Hepatocyte (in vitro differentiated cells): ENCODE results near the gene VTA1. TPM values are rescaled to one million over a fixed set of nuclear protein-coding genes. Genes with fewer than 3 reads are reported as not detected.

Experiments
- DNase-seq: peaks from one replicate; pipeline ENCODE4 v3.0.0-alpha.2; 2016; ENCODE audit warnings: low spot score
- H2AFZ ChIP-seq: fragments of 200-600 bp; sonication (generic); 2 replicates; pipeline ENCODE4 v1.6.0; 2016; ENCODE audit warnings: antibody characterized with exemption, mild to moderate bottlenecking
- H3K27ac ChIP-seq: fragments of 200-600 bp; sonication (generic); 2 replicates; pipeline ENCODE4 v1.5.1; 2016; ENCODE audit warnings: mild to moderate bottlenecking
- H3K27me3 ChIP-seq: fragments of 200-600 bp; sonication (generic); 2 replicates; pipeline ENCODE4 v1.6.1; 2016
- H3K36me3 ChIP-seq: fragments of 200-600 bp; sonication (generic); replicated peaks from 2 replicates; pipeline ENCODE4 v1.5.1; 2016; ENCODE audit warnings: low read depth; ENCODE audit not compliant: insufficient read depth
- H3K4me1 ChIP-seq: fragments of 200-600 bp; sonication (generic); 2 replicates; pipeline ENCODE4 v1.5.1; 2016; ENCODE audit warnings: mild to moderate bottlenecking, moderate library complexity; ENCODE audit not compliant: insufficient read depth
- H3K4me2 ChIP-seq: fragments of 200-600 bp; sonication (generic); 2 replicates; pipeline ENCODE4 v1.6.0; 2016
- H3K4me3 ChIP-seq: fragments of 200-600 bp; sonication (generic); 2 replicates; pipeline ENCODE4 v1.5.1; 2016; ENCODE audit warnings: mild to moderate bottlenecking
- H3K79me2 ChIP-seq: fragments of 200-600 bp; sonication (generic); 2 replicates; pipeline ENCODE4 v1.6.0; 2017; ENCODE audit warnings: mild to moderate bottlenecking
- H3K9me2 ChIP-seq: fragments of 200-600 bp; sonication (generic); replicated peaks from 2 replicates; pipeline ENCODE4 v1.6.0; 2017; ENCODE audit warnings: mild to moderate bottlenecking; ENCODE audit not compliant: insufficient read depth
- H3K9me3 ChIP-seq: fragments of 200-600 bp; sonication (generic); 2 replicates; pipeline ENCODE4 v1.5.1; 2016; ENCODE audit warnings: low read depth, mild to moderate bottlenecking
- H4K20me1 ChIP-seq: fragments of 200-600 bp; sonication (generic); 2 replicates; pipeline ENCODE4 v1.6.0; 2016; ENCODE audit warnings: mild to moderate bottlenecking; ENCODE audit not compliant: insufficient read depth, poor library complexity, severe bottlenecking
- CTCF ChIP-seq: fragments of 200-600 bp; sonication (generic); IDR thresholded peaks from 2 replicates; pipeline ENCODE4 v1.5.1; 2016; ENCODE audit warnings: antibody characterized with exemption, mild to moderate bottlenecking; ENCODE audit not compliant: poor library complexity
- EZH2 ChIP-seq: fragments of 200-600 bp; sonication (generic); IDR thresholded peaks from 2 replicates; pipeline ENCODE4 v1.6.1; 2016; ENCODE audit warnings: antibody characterized with exemption, mild to moderate bottlenecking, borderline replicate concordance
- EZH2phosphoT487 ChIP-seq: fragments of 200-600 bp; sonication (generic); IDR thresholded peaks from one replicate; pipeline ENCODE4 v1.6.1; 2018; ENCODE audit warnings: antibody characterized with exemption, mild to moderate bottlenecking, low read depth, moderate library complexity; ENCODE audit not compliant: unreplicated experiment, severe bottlenecking
- WGBS: methylation state at CpG from one replicate; pipeline ENCODE4 v1.1.6; 2016; ENCODE audit warnings: low lambda C conversion rate; ENCODE audit errors: missing lambda C conversion rate; 5-methylcytosine and 5-hydroxymethylcytosine counted together
- polyA plus RNA-seq: library from polyadenylated mRNA; unstranded; fragments of >200 nt; fragmentation: Nextera tagmentation; extraction: Ambion mirVana; gene quantifications from 2 replicates; pipeline ENCODE4 v1.2.1, GENCODE V29; 2016
- total RNA-seq: library from RNA; depleted of rRNA; stranded (reverse); fragments of >200 nt; gene quantifications from 2 replicates; pipeline ENCODE4 v1.2.3, GENCODE V29; 2014

Gene VTA1
- total and polyA plus RNA-seq, 2 experiments from 2014 or later = 77.6 to 99.2 TPM

- TF ChIP-seq EZH2 = no peak
- TF ChIP-seq EZH2phosphoT487 = no peak
- no peak for TF ChIP-seq CTCF
- Histone ChIP-seq H3K4me1 (no peaks in the 10 kb centered on the region), H3K9me3 (no peaks in the 10 kb centered on the region), H3K27me3 (no peaks in the 10 kb centered on the region), H3K4me2 (no peak overlapping the region), H3K9me2 (no peaks in the 10 kb centered on the region), H4K20me1 (no peaks in the 10 kb centered on the region), H2AFZ (no peak overlapping the region), H3K79me2 (no peaks in the 10 kb centered on the region), H3K4me3 (no peak overlapping the region), H3K36me3 (no peaks in the 10 kb centered on the region), H3K27ac (no peak overlapping the region)
- DNase-seq = no peak
Measured at GRCh38 chr6:142172758-142173157, 25.7 kb downstream of the VTA1 start.

DNA sequence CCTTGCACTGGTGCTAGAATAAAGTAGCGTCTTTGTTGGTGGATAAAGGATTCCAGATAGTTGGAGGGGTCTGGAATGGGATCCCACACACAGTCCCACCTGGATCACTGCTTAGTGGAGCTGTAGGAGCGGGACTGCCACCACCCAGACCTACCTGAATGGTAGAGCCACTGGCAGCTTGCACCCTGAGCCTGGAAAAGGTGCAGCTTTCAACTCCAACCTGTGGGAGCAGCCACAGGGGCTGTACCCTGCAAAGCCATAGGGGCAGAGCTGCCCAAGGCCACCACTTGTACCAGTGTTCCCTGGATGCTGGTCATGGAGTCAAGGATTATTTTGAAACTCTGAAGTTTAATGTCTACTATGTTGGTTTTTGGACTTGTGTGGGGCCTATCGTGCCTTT lies 26.9 kb downstream of the VTA1 start:
- WGBS = 100% methylated on average over 3 of the region's 3 CpGs
- Histone ChIP-seq H3K4me3 (no peak overlapping the region), H3K4me2 (no peak overlapping the region), H2AFZ (no peak overlapping the region), H3K36me3 (no peaks in the 10 kb centered on the region), H4K20me1 (no peaks in the 10 kb centered on the region), H3K9me3 (no peaks in the 10 kb centered on the region), H3K79me2 (no peaks in the 10 kb centered on the region), H3K4me1 (no peaks in the 10 kb centered on the region), H3K9me2 (no peaks in the 10 kb centered on the region), H3K27me3 (no peaks in the 10 kb centered on the region), H3K27ac (no peak overlapping the region)
- no peak for DNase-seq
- TF ChIP-seq CTCF = no peak
- TF ChIP-seq EZH2phosphoT487 = no peak
- no peak for TF ChIP-seq EZH2

GRCh38 chr6:142174703-142175102 lies 27.6 kb downstream of the VTA1 start:
- H2AFZ ChIP-seq = no peak overlapping the region
- H3K4me1 ChIP-seq = no peaks in the 10 kb centered on the region
- TF ChIP-seq EZH2 = no peak
- TF ChIP-seq CTCF = no peak
- no peak for TF ChIP-seq EZH2phosphoT487
- no peaks in the 10 kb centered on the region for H3K9me3 ChIP-seq
- H3K36me3 ChIP-seq = no peaks in the 10 kb centered on the region
- no peak overlapping the region for H3K4me2 ChIP-seq
- H3K27me3 ChIP-seq = no peaks in the 10 kb centered on the region
- no peak for DNase-seq
- WGBS = 97% methylated on average over 6 of the region's 6 CpGs
- no peaks in the 10 kb centered on the region for H4K20me1 ChIP-seq
- no peak overlapping the region for H3K4me3 ChIP-seq
- H3K9me2 ChIP-seq = no peaks in the 10 kb centered on the region
- H3K27ac ChIP-seq = no peak overlapping the region
- H3K79me2 ChIP-seq = no peaks in the 10 kb centered on the region

DNA sequence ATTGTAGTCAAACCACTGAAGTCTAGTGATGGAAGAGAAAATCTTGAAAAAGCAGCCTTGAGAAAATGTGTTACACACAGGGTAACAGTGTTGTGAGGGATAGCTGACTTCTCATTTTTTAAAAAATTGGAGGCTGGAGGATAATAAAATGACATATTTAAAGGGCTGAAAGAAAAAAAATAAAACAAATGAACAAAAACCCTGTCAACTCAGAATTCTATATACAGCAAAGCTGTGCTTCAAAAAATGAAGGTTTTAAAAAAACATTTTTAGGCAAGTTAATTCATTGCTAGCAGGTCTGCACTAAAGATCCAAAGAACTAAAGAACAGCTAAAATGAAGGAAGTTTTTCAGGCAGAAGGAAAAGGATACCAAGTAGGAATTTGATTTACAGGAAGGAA lies 31.1 kb downstream of the VTA1 start:
- Histone ChIP-seq H3K4me3 (no peak overlapping the region), H3K4me2 (no peak overlapping the region), H3K27ac (no peak overlapping the region), H3K27me3 (no peaks in the 10 kb centered on the region), H4K20me1 (no peaks in the 10 kb centered on the region), H2AFZ (no peak overlapping the region), H3K9me3 (no peaks in the 10 kb centered on the region), H3K9me2 (no peaks in the 10 kb centered on the region), H3K4me1 (no peaks in the 10 kb centered on the region), H3K36me3 (no peaks in the 10 kb centered on the region), H3K79me2 (no peaks in the 10 kb centered on the region)
- DNase-seq = no peak
- no peak for TF ChIP-seq EZH2phosphoT487
- TF ChIP-seq EZH2 = no peak
- no peak for TF ChIP-seq CTCF
